NCI-H2081 (cell line): ENCODE results near the gene LRRC71.

Source experiments
- DNase-seq, 2 experiments: peaks; one replicate each; lab custom pipeline; 2025; lab: John Stamatoyannopoulos, UW

Gene LRRC71

GRCh38 chr1:156920233-156921052, at the start of gene LRRC71:
LRRC71 (plus strand) TSS chr1:156920632; CDS start chr1:156920804, 172 bp downstream.
- peak; percentile 64 to 82 for DNase-seq

GRCh38 chr1:156873659-156874058, 46.8 kb upstream of the LRRC71 start:
- DNase-seq: no peak

- DNase-seq: no peak
Observed at GRCh38 chr1:156874142-156874541, 46.3 kb upstream of the LRRC71 start.

- no peak for DNase-seq
Observed at GRCh38 chr1:156874572-156875340, 45.7 kb upstream of the LRRC71 start.

GRCh38 chr1:156875341-156875615, 45.2 kb upstream of the LRRC71 start:
- no peak for DNase-seq

GRCh38 chr1:156876281-156876680, 44.2 kb upstream of the LRRC71 start:
- no peak for DNase-seq

- DNase-seq: no peak
Observed at GRCh38 chr1:156877433-156878170, 42.8 kb upstream of the LRRC71 start.

- DNase-seq: no peak
Observed at GRCh38 chr1:156879876-156880275, 40.6 kb upstream of the LRRC71 start.

- no peak for DNase-seq
Observed at GRCh38 chr1:156880473-156880872, 40.0 kb upstream of the LRRC71 start.

GRCh38 chr1:156881101-156881500, 39.3 kb upstream of the LRRC71 start:
- DNase-seq: no peak

- DNase-seq: no peak
Observed at GRCh38 chr1:156881663-156882062, 38.8 kb upstream of the LRRC71 start.

GRCh38 chr1:156882543-156882942, 37.9 kb upstream of the LRRC71 start:
- no peak for DNase-seq

- DNase-seq: no peak
Observed at GRCh38 chr1:156883919-156884318, 36.5 kb upstream of the LRRC71 start.

- no peak for DNase-seq
Observed at GRCh38 chr1:156884560-156885184, 35.8 kb upstream of the LRRC71 start.

GRCh38 chr1:156885314-156885713, 35.1 kb upstream of the LRRC71 start:
- no peak for DNase-seq

GRCh38 chr1:156885880-156886355, 34.5 kb upstream of the LRRC71 start:
- no peak for DNase-seq

GRCh38 chr1:156886583-156887281, 33.7 kb upstream of the LRRC71 start:
- no peak for DNase-seq

GRCh38 chr1:156887317-156887716, 33.1 kb upstream of the LRRC71 start:
- DNase-seq: no peak

GRCh38 chr1:156887734-156888133, 32.7 kb upstream of the LRRC71 start:
- DNase-seq: no peak

- DNase-seq: peak; percentile 78 to 84
Observed at GRCh38 chr1:156889802-156890580, 30.4 kb upstream of the LRRC71 start.
